ENCODE measurements around the gene PRMT3.

- TF ChIP-seq POLR2A (IDR thresholded peaks at IDR 0.05) (no peak), CTCF (IDR thresholded peaks at IDR 0.05) (no peak)
These were observed 114.5 kb downstream of the PRMT3 start for GRCh38 chr11:20501971-20502370.

All from esophagus squamous epithelium (tissue), 4 donors.